ENCODE results near the gene DLGAP1. TPM values are rescaled to one million over a fixed set of nuclear protein-coding genes. Genes with fewer than 3 reads are reported as not detected.

Gene DLGAP1
- total and polyA plus RNA-seq, 2 of the 13 experiments (the other 11 are each of a cell fraction or from before 2014, with no cell fraction given), result 0.01 TPM; not detected in 1

DNA sequence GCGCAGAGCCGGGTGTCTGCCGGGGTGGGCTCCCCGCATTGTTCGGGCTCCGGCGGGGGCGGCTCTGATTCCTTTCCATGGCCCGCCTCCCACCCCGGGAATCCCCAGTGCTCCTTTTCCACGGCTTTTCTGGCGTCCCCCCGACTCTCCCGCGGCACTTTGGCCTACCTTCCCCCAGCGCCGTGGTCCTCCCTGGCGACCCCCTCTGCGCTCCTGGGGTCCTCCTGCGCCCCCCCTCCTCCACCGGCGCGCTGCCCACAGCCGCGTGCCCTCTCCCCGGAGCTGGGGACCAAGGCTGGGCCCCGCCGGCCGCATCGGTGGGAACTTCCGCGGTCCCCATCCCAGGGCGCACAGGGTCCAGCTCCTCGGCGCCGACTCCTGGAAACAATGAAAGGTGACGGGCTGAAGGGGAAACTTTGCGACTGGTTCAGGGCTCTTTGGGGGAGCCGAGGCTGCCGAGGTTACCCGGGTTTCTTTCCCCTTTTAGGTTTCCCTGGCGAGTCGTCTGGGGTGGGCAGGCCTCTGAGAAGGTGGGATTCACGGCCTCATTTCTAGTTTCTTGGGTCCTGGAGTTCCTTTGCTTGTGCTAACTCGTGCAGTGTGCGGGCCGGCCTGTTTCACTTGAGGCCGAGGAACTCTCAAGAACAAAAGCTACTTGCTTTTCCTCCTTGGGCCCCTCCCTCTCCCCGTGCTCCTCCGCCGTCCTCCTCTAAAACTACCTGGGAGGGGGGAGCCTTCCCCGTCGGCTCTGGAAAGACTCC lies 1002.9 kb downstream of the DLGAP1 start (continued):
- TF ChIP-seq, protein P1, sequence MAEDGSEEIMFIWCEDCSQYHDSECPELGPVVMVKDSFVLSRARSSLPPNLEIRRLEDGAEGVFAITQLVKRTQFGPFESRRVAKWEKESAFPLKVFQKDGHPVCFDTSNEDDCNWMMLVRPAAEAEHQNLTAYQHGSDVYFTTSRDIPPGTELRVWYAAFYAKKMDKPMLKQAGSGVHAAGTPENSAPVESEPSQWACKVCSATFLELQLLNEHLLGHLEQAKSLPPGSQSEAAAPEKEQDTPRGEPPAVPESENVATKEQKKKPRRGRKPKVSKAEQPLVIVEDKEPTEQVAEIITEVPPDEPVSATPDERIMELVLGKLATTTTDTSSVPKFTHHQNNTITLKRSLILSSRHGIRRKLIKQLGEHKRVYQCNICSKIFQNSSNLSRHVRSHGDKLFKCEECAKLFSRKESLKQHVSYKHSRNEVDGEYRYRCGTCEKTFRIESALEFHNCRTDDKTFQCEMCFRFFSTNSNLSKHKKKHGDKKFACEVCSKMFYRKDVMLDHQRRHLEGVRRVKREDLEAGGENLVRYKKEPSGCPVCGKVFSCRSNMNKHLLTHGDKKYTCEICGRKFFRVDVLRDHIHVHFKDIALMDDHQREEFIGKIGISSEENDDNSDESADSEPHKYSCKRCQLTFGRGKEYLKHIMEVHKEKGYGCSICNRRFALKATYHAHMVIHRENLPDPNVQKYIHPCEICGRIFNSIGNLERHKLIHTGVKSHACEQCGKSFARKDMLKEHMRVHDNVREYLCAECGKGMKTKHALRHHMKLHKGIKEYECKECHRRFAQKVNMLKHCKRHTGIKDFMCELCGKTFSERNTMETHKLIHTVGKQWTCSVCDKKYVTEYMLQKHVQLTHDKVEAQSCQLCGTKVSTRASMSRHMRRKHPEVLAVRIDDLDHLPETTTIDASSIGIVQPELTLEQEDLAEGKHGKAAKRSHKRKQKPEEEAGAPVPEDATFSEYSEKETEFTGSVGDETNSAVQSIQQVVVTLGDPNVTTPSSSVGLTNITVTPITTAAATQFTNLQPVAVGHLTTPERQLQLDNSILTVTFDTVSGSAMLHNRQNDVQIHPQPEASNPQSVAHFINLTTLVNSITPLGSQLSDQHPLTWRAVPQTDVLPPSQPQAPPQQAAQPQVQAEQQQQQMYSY (CRISPR knock-in tag; IDR thresholded peaks at IDR 0.05), result no peak
- no peak for TF ChIP-seq ZNF24 (IDR thresholded peaks at IDR 0.05)
- no peak for TF ChIP-seq ZNF709 (CRISPR knock-in tag; IDR thresholded peaks at IDR 0.05)
- no peak for TF ChIP-seq ZNF543 (CRISPR knock-in tag; IDR thresholded peaks at IDR 0.05)
- TF ChIP-seq, protein P2, sequence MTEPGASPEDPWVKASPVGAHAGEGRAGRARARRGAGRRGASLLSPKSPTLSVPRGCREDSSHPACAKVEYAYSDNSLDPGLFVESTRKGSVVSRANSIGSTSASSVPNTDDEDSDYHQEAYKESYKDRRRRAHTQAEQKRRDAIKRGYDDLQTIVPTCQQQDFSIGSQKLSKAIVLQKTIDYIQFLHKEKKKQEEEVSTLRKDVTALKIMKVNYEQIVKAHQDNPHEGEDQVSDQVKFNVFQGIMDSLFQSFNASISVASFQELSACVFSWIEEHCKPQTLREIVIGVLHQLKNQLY (CRISPR knock-in tag; IDR thresholded peaks at IDR 0.05), result no peak
- TF ChIP-seq GATA4 (IDR thresholded peaks at IDR 0.05; ENCODE audit: borderline replicate concordance, low read depth), result no peak
- TF ChIP-seq SMAD9 (CRISPR knock-in tag; IDR thresholded peaks at IDR 0.05), result no peak
- no peak for TF ChIP-seq ZBTB38 (CRISPR knock-in tag; IDR thresholded peaks at IDR 0.05)
- no peak for TF ChIP-seq FOXK2 (IDR thresholded peaks at IDR 0.05)
- TF ChIP-seq, protein P3, sequence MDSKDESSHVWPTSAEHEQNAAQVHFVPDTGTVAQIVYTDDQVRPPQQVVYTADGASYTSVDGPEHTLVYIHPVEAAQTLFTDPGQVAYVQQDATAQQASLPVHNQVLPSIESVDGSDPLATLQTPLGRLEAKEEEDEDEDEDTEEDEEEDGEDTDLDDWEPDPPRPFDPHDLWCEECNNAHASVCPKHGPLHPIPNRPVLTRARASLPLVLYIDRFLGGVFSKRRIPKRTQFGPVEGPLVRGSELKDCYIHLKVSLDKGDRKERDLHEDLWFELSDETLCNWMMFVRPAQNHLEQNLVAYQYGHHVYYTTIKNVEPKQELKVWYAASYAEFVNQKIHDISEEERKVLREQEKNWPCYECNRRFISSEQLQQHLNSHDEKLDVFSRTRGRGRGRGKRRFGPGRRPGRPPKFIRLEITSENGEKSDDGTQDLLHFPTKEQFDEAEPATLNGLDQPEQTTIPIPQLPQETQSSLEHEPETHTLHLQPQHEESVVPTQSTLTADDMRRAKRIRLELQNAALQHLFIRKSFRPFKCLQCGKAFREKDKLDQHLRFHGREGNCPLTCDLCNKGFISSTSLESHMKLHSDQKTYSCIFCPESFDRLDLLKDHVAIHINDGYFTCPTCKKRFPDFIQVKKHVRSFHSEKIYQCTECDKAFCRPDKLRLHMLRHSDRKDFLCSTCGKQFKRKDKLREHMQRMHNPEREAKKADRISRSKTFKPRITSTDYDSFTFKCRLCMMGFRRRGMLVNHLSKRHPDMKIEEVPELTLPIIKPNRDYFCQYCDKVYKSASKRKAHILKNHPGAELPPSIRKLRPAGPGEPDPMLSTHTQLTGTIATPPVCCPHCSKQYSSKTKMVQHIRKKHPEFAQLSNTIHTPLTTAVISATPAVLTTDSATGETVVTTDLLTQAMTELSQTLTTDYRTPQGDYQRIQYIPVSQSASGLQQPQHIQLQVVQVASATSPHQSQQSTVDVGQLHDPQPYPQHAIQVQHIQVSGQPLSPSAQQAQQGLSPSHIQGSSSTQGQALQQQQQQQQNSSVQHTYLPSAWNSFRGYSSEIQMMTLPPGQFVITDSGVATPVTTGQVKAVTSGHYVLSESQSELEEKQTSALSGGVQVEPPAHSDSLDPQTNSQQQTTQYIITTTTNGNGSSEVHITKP (CRISPR knock-in tag; IDR thresholded peaks at IDR 0.05; ENCODE audit: low read depth), result no peak
- no peak for TF ChIP-seq ZNF75D (CRISPR knock-in tag; IDR thresholded peaks at IDR 0.05; ENCODE audit: borderline replicate concordance)
- no peak for TF ChIP-seq NR2F2 (IDR thresholded peaks at IDR 0.05; ENCODE audit: borderline replicate concordance, low read depth)
- no peak for TF ChIP-seq ZNF260 (CRISPR knock-in tag; IDR thresholded peaks at IDR 0.05; ENCODE audit: borderline replicate concordance, low read depth)
- no peak for TF ChIP-seq ZBTB42 (CRISPR knock-in tag; IDR thresholded peaks at IDR 0.05)
- TF ChIP-seq KDM1A (CRISPR knock-in tag; IDR thresholded peaks at IDR 0.05), result no peak
- TF ChIP-seq FOXK1 (CRISPR knock-in tag; IDR thresholded peaks at IDR 0.05; ENCODE audit: borderline replicate concordance, low read depth), result no peak
- no peak for TF ChIP-seq ZNF235 (CRISPR knock-in tag; IDR thresholded peaks at IDR 0.05; ENCODE audit: borderline replicate concordance)
- TF ChIP-seq, protein P4, sequence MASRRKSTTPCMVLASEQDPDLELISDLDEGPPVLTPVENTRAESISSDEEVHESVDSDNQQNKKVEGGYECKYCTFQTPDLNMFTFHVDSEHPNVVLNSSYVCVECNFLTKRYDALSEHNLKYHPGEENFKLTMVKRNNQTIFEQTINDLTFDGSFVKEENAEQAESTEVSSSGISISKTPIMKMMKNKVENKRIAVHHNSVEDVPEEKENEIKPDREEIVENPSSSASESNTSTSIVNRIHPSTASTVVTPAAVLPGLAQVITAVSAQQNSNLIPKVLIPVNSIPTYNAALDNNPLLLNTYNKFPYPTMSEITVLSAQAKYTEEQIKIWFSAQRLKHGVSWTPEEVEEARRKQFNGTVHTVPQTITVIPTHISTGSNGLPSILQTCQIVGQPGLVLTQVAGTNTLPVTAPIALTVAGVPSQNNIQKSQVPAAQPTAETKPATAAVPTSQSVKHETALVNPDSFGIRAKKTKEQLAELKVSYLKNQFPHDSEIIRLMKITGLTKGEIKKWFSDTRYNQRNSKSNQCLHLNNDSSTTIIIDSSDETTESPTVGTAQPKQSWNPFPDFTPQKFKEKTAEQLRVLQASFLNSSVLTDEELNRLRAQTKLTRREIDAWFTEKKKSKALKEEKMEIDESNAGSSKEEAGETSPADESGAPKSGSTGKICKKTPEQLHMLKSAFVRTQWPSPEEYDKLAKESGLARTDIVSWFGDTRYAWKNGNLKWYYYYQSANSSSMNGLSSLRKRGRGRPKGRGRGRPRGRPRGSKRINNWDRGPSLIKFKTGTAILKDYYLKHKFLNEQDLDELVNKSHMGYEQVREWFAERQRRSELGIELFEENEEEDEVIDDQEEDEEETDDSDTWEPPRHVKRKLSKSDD (CRISPR knock-in tag; IDR thresholded peaks at IDR 0.05; ENCODE audit: low read depth), result no peak
- TF ChIP-seq ZNF816 (CRISPR knock-in tag; IDR thresholded peaks at IDR 0.05; ENCODE audit: borderline replicate concordance), result no peak

All from HepG2 (cell line).